ENCODE results near the gene XPR1. TPM values are rescaled to one million over a fixed set of nuclear protein-coding genes. Genes with fewer than 3 reads are reported as not detected.

The XPR1 gene
- total and polyA plus RNA-seq, 10 of the 15 experiments (the other 5 are each of a cell fraction or from before 2014, with no cell fraction given): 1.1 to 33.9 (median 11.3) TPM

- Histone ChIP-seq H3K4me2 (ENCODE audit: control insufficient read depth, insufficient read depth) (no peak overlapping the region), H3K9me3 (replicated peaks; ENCODE audit: control insufficient read depth, insufficient read depth, low read length) (no peaks in the 10 kb centered on the region; the same call in 2 of the 3 replicates), H3K36me3 (ENCODE audit: control insufficient read depth in 2 of 2, insufficient read depth in 2 of 2, low read length in 1 of 2) (no peaks in the 10 kb centered on the region), H3K79me2 (ENCODE audit: control insufficient read depth, insufficient read depth, low read length) (no peaks in the 10 kb centered on the region), H3K4me3 (no peak overlapping the region), H4K20me1 (ENCODE audit: control insufficient read depth, insufficient read depth) (no peaks in the 10 kb centered on the region), H3K9ac (ENCODE audit: control insufficient read depth, insufficient read depth, low read length) (no peak overlapping the region), H3K27me3 (replicated peaks in 1 of 2; ENCODE audit: control insufficient read depth in 2 of 2, insufficient read depth in 2 of 2, low read length in 1 of 2) (no peaks in the 10 kb centered on the region), H3K27ac (ENCODE audit: control insufficient read depth, insufficient read depth) (no peak overlapping the region), H3K4me1 (ENCODE audit: control insufficient read depth, insufficient read depth, low read length) (no peaks in the 10 kb centered on the region; the same call in 1 of the 2 replicates), H2AFZ (ENCODE audit: control insufficient read depth, low read depth, low read length) (no peak overlapping the region)
- POLR2A ChIA-PET: no interaction called here
- TF ChIP-seq BHLHE40 (IDR thresholded peaks at IDR 0.05; ENCODE audit: borderline replicate concordance in 1 of 2, low read depth in 2 of 2, low read length in 1 of 2): no peak
- TF ChIP-seq FOXM1 (IDR thresholded peaks at IDR 0.05; ENCODE audit: low read depth, low read length): no peak
- TF ChIP-seq POLR2A (IDR thresholded peaks at IDR 0.05; ENCODE audit: low read depth, low read length): no peak
- TF ChIP-seq FOXK2 (IDR thresholded peaks at IDR 0.05): no peak
- BruUV-seq (replicated peaks): no TSS peak
- CTCF ChIA-PET: interaction anchor here (1.4 kb wide), 2 partner anchors 89 to 257 kb away, joined by 4 read pairs; no protein-coding TSS in a partner anchor
- FAIRE-seq (no peak), DNase-seq (ENCODE audit: low read depth, low spot score) (no peak), ATAC-seq (no peak)
- in situ Hi-C loops (cut with MboI) (no loop called here), intact Hi-C loops (cut with micrococcal nuclease; ENCODE audit: unreplicated experiment) (no loop called here)
- RAD21 ChIA-PET (ENCODE audit: unreplicated experiment): no interaction called here
- SMC1A ChIA-PET (ENCODE audit: uncharacterized antibody, unreplicated experiment): interaction anchor here (1.0 to 2.6 kb wide), 2 partner anchors 13 to 88 kb away, joined by 3 to 12 read pairs; no protein-coding TSS in a partner anchor
- WGBS (ENCODE audit: insufficient coverage, insufficient replicate concordance, low lambda C conversion rate, missing lambda C conversion rate): 94% methylated on average over 1 of the region's 1 CpG
Observed at GRCh38 chr1:180773210-180773865, 141.5 kb downstream of the XPR1 start.

GRCh38 chr1:180775801-180776200 is 144.0 kb downstream of the XPR1 start:
- SMC1A ChIA-PET (ENCODE audit: uncharacterized antibody, unreplicated experiment): interaction anchor here (1.2 to 1.3 kb wide), 2 partner anchors 14 to 27 kb away, joined by 3 read pairs; no protein-coding TSS in a partner anchor
- RAD21 ChIA-PET (ENCODE audit: unreplicated experiment): no interaction called here
- Histone ChIP-seq H3K4me1 (ENCODE audit: control insufficient read depth, insufficient read depth, low read length) (no peaks in the 10 kb centered on the region), H3K79me2 (ENCODE audit: control insufficient read depth, insufficient read depth, low read length) (no peaks in the 10 kb centered on the region), H2AFZ (ENCODE audit: control insufficient read depth, low read depth, low read length) (no peak overlapping the region), H3K4me3 (no peak overlapping the region), H3K27ac (ENCODE audit: control insufficient read depth, insufficient read depth) (no peak overlapping the region), H3K9me3 (replicated peaks; ENCODE audit: control insufficient read depth, insufficient read depth, low read length) (no peaks in the 10 kb centered on the region), H3K4me2 (ENCODE audit: control insufficient read depth, insufficient read depth) (no peak overlapping the region), H3K27me3 (replicated peaks in 1 of 2; ENCODE audit: control insufficient read depth in 2 of 2, insufficient read depth in 2 of 2, low read length in 1 of 2) (no peaks in the 10 kb centered on the region), H3K9ac (ENCODE audit: control insufficient read depth, insufficient read depth, low read length) (no peak overlapping the region), H4K20me1 (ENCODE audit: control insufficient read depth, insufficient read depth) (no peaks in the 10 kb centered on the region), H3K36me3 (ENCODE audit: control insufficient read depth in 2 of 2, insufficient read depth in 2 of 2, low read length in 1 of 2) (no peaks in the 10 kb centered on the region)
- FAIRE-seq: no peak
- no peak for TF ChIP-seq NR2C2 (IDR thresholded peaks at IDR 0.05; ENCODE audit: borderline replicate concordance, control insufficient read depth, insufficient read length, low read depth)
- TF ChIP-seq RAD21 (IDR thresholded peaks at IDR 0.05; ENCODE audit: insufficient read depth, low read depth, low read length): no peak
- TF ChIP-seq ASH2L (IDR thresholded peaks at IDR 0.05; ENCODE audit: borderline replicate concordance, low read depth): no peak
- no peak for TF ChIP-seq FOXK2 (IDR thresholded peaks at IDR 0.05)
- TF ChIP-seq BCL3 (IDR thresholded peaks at IDR 0.05; ENCODE audit: borderline replicate concordance, insufficient read depth, low read depth, low read length, poor library complexity, severe bottlenecking): no peak
- no peak for TF ChIP-seq ZNF24 (IDR thresholded peaks at IDR 0.05)
- TF ChIP-seq MXI1 (IDR thresholded peaks at IDR 0.05; ENCODE audit: low read depth, low read length): no peak
- no peak for TF ChIP-seq GABPA (IDR thresholded peaks at IDR 0.05; ENCODE audit: low read depth)
- no peak for TF ChIP-seq SUZ12 (IDR thresholded peaks at IDR 0.05; ENCODE audit: unreplicated experiment)
- no peak for TF ChIP-seq GATAD2B (conservative IDR thresholded peaks at IDR 0.05; ENCODE audit: low read depth)
- no peak for TF ChIP-seq MAX (IDR thresholded peaks at IDR 0.05; ENCODE audit: low read depth, low read length)
- ATAC-seq: no peak
- DNase-seq (ENCODE audit: low read depth, low spot score): no peak
- CTCF ChIA-PET: interaction anchor here (1.8 kb wide), 1 partner anchor 87 kb away, joined by 5 read pairs; no protein-coding TSS in a partner anchor
- in situ Hi-C loops (cut with MboI): no loop called here
- POLR2A ChIA-PET: no interaction called here
- WGBS (ENCODE audit: insufficient coverage, insufficient replicate concordance, low lambda C conversion rate, missing lambda C conversion rate): 93% methylated on average over 2 of the region's 2 CpGs
- intact Hi-C loops (cut with micrococcal nuclease; ENCODE audit: unreplicated experiment): loop anchor here (5.0 kb wide), 2 partner anchors 86 to 144 kb away; partner anchors contain the start of gene XPR1
- no TSS peak for BruUV-seq (replicated peaks)
